Heart left ventricle (tissue), 13 donors: ENCODE data around the gene GNPAT.

Experiments used
- POLR2A ChIP-seq, 2 donors: fragments of 450-650 bp; IDR thresholded peaks; one replicate each; pipeline ENCODE4 v1.6.1; 2017; ENCODE audit warnings: antibody characterized with exemption in 2 of 2, mild to moderate bottlenecking in 2 of 2, moderate library complexity in 2 of 2
- TF ChIP-seq, protein P1 (sequence below), 12 donors: fragments of 200-600 bp; sonication (generic) in 4 of 12; IDR thresholded peaks; one replicate each; pipeline versions ENCODE4 v1.5.0 to v1.8.0; 2018 to 2022; ENCODE audit warnings: antibody characterized with exemption in 12 of 12, mild to moderate bottlenecking in 5 of 12
- donor health status: ischemic (EF 13 %, LVEDD 7.1; RV severe dilation, severe dysfunction).
- donor health status: DM: no; HTN: yes; CAD: no.
- donor health status: DM: no; HTN: no; CAD: no.
- donor health status: ischemic (EF 25% LVEDD 6.9; RV normal size, moderate dysfunction).
- donor health status: ischemic (EF 25% LVEDD 5.7; RV mildly dilated, moderate dysfunction).
- donor health status: ischemic (EF 35%, LVEDD 5.7; RV mildly dilated, moderate dysfunction).
- donor health status: nonischemic (EF 11% LVEDD 7.7; RV severe dilation, severe dysfunction).
- donor health status: DM: yes; HTN: yes; CAD: no.
- donor health status: PGD.
- donor health status: ischemic (EF 29% LVEDD 5.4; RV normal size, mild dysfunction).
- donor health status: nonischemic (EF 23%, LVEDD 6.1; RV moderate dilation, normal function).

- TF ChIP-seq, protein P1, sequence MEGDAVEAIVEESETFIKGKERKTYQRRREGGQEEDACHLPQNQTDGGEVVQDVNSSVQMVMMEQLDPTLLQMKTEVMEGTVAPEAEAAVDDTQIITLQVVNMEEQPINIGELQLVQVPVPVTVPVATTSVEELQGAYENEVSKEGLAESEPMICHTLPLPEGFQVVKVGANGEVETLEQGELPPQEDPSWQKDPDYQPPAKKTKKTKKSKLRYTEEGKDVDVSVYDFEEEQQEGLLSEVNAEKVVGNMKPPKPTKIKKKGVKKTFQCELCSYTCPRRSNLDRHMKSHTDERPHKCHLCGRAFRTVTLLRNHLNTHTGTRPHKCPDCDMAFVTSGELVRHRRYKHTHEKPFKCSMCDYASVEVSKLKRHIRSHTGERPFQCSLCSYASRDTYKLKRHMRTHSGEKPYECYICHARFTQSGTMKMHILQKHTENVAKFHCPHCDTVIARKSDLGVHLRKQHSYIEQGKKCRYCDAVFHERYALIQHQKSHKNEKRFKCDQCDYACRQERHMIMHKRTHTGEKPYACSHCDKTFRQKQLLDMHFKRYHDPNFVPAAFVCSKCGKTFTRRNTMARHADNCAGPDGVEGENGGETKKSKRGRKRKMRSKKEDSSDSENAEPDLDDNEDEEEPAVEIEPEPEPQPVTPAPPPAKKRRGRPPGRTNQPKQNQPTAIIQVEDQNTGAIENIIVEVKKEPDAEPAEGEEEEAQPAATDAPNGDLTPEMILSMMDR (IDR thresholded peaks at IDR 0.05), result no peak
- no peak for TF ChIP-seq POLR2A (IDR thresholded peaks at IDR 0.05)
Observed at GRCh38 chr1:231301990-231302389, 61.0 kb downstream of the GNPAT start.
